Activated naive CD8-positive, alpha-beta T cell treated with anti-CD3 and anti-CD28 coated beads for 36 hours (primary cell): ENCODE results near the gene CXCL17. TPM values are rescaled to one million over a fixed set of nuclear protein-coding genes. Genes with fewer than 3 reads are reported as not detected.

Experiments used
- DNase-seq: peaks from one replicate; pipeline ENCODE4 v3.0.0; 2021
- H3K27ac Mint-ChIP-seq: one replicate; pipeline ENCODE4 v1.8.0; 2022; ENCODE audit warnings: mild to moderate bottlenecking, moderate library complexity, mixed read lengths
- H3K27me3 Mint-ChIP-seq: one replicate; pipeline ENCODE4 v1.8.0; 2022; ENCODE audit warnings: mild to moderate bottlenecking, mixed read lengths
- H3K36me3 Mint-ChIP-seq: one replicate; pipeline ENCODE4 v1.8.0; 2021; ENCODE audit warnings: mild to moderate bottlenecking, mixed read lengths
- H3K4me1 Mint-ChIP-seq: one replicate; pipeline ENCODE4 v1.8.0; 2021; ENCODE audit warnings: mixed read lengths
- H3K4me3 Mint-ChIP-seq: one replicate; pipeline ENCODE4 v1.8.0; 2022; ENCODE audit warnings: mild to moderate bottlenecking, moderate library complexity, mixed read lengths
- H3K9me3 Mint-ChIP-seq: one replicate; pipeline ENCODE4 v1.8.0; 2022; ENCODE audit warnings: mixed read lengths
- total RNA-seq, 2 experiments: library from RNA; stranded (reverse); gene quantifications; one replicate each; pipeline ENCODE4 v1.2.3, GENCODE V29; 2021

Gene CXCL17
- total RNA-seq, 2 experiments from 2014 or later, result not detected

DNA sequence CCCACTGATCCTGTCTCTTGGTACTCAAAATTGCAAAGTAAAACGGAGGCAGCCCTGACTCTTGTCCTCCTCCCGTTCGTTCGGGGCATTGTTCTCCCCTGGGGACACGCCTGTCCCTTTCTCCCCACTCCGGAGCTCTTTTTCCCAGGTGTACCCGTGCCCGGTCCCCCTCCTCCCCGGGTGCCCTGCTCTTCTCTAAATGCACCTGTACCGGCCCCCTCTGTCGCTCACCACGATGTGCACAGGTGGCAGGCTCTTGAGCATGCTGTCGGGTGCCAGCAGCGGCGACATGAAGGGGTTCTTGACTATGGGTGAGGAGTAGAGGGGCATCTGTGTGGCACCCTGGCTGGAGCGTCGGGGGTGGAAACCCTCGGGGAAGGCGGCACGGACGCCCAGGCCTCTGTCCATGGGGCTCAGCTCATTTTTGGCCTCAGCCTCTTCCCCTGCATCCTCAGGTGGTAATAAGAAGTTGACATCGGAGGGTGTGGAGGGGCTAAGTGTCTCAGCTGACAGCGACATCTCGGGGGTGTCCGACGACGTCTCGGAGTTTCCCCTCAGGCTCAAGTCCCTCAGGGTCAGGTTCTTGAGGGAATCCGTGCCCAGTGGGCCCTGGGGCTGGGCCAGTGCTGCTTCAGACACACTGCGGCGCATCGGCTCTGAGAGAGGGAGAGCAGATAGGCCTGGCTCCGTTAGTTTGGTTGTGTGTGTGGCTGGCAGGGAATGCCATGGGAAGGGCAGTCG lies 40.2 kb downstream of the CXCL17 start:
- no peaks in the 10 kb centered on the region for H3K9me3 Mint-ChIP-seq
- H3K36me3 Mint-ChIP-seq, result peaks cover 12% of the 10 kb centered on the region

DNA sequence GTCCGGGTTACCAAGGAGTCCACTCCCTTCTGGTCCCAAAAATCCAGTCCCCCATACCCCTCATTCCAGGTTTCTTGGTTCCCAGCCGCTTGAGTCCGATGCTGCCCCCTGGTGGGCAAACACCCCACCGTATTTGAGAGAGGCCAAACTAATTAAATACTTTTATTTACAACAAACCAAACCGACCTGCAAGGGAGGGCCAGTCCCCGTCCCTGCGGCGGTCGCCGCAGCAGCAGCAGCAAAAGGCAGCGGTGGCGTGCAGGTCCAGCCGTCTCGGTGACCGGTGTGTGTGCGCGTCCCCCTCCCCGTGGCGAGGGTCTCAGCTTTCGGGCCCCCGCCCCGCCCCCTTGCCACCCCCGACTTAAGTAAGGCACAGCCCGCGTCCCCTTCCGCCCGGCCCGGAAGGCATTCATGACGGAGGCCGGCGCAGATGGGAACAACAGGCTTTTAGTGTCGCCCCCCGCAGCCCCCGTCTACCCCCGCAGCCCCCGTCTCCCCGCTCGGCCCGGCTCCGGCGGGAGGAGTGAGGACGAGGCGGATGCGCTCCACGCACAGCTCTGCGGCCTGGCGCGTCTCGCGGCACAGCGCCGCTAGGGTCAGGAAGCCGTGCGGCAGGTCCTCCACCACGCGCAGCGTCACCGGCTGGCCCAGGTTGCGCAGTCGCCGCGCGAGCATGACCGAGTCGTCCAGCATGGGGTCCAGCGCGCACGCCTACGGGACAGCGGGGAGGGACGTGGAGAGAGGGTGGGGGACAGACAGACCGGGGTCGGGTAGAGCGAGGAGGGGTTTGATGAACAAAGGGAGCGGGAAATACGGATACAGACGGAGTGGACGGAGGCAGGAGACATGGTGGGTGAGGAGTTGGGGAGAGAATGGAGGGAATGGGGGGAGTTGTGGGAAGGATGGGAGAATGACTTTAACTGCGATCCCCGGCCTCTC lies 41.1 kb downstream of the CXCL17 start:
- peaks cover 30% of the 10 kb centered on the region for H3K4me1 Mint-ChIP-seq
- no peaks in the 10 kb centered on the region for H3K27me3 Mint-ChIP-seq
- H3K9me3 Mint-ChIP-seq, result no peaks in the 10 kb centered on the region
- peak overlapping the region; percentile 79 for H3K4me3 Mint-ChIP-seq
- peaks cover 12% of the 10 kb centered on the region for H3K36me3 Mint-ChIP-seq
- peak; percentile 72 for DNase-seq
- H3K27ac Mint-ChIP-seq, result peak overlapping the region; percentile 66

More for the DNA sequence above, 40.2 kb downstream of the CXCL17 start:
- Mint-ChIP-seq H3K4me1 (peaks cover 26% of the 10 kb centered on the region), H3K4me3 (peak overlapping the region; percentile 79), H3K27ac (peak overlapping the region; percentile 66), H3K27me3 (no peaks in the 10 kb centered on the region)
- no peak for DNase-seq

DNA sequence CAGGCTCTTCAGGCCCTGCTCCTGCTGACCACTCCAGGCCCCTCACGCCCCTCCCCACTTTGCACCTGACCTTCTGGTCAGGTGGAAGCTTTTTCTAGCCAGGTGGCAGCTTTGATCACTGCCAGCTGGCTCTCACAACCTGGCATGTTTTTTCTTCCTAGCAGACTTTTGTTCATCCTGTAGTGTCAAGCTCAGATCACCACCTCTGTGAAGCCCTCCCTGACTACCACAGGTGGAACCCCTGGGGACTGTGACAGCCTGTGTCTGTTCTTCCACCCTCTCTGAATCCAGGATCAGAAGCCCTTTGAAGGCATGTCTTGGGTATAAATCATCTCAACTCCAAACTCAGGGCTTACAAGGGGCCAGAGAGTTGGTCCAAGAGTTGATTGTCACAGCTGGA lies 42.3 kb downstream of the CXCL17 start:
- H3K9me3 Mint-ChIP-seq, result no peaks in the 10 kb centered on the region
- peaks cover 37% of the 10 kb centered on the region for H3K4me1 Mint-ChIP-seq
- H3K27me3 Mint-ChIP-seq, result no peaks in the 10 kb centered on the region
- H3K36me3 Mint-ChIP-seq, result peaks cover 9% of the 10 kb centered on the region
- H3K4me3 Mint-ChIP-seq, result no peak overlapping the region
- no peak overlapping the region for H3K27ac Mint-ChIP-seq
- DNase-seq, result no peak

DNA sequence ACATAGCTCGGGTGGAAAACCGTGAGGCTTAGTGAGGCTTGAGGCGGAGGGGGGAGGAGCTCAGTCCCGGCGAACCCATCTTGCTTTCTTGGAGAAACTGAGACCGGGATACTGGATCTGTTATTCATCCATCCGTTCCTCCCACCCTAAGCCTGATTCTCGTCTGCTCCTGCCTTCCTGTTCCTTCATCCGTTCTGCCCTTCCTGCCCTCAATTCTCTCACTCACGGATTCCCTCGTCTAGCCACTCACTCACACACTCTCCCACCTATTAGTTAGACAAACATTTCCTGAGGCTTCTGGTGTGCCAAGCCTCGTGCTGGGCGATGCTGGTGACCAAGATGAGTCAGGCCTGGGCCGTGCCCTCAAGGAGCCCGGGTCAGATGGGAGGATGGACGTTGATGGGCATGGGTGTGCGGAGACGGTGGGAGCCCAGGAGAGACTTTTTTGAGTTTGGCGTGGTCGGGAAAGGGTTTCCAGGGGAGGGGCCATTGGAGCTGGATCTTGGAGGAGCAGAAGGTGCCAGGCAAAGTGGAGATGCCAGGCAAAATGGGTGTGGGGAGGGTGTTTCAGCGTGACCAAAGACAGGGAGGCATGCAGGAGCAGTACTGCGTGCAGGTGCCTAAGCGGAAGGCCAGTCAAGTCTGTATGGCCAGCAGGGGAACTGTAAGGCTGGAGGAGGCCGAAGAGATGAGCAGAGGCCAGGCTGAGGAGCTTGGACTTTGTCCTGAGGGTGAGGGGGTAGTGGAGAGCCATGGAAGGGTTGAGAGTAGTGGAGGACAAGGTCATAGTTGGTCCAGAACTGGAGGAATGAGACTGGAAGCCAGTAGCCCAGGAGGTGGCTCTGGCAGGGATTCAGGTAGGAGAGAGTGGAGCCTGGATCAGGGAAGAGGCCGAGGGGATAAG lies 45.2 kb downstream of the CXCL17 start:
- H3K36me3 Mint-ChIP-seq, result peaks cover 2% of the 10 kb centered on the region
- H3K27me3 Mint-ChIP-seq, result no peaks in the 10 kb centered on the region
- H3K4me3 Mint-ChIP-seq, result peak overlapping the region; percentile 95
- H3K4me1 Mint-ChIP-seq, result peaks cover 37% of the 10 kb centered on the region
- no peaks in the 10 kb centered on the region for H3K9me3 Mint-ChIP-seq
- H3K27ac Mint-ChIP-seq, result peak overlapping the region; percentile 93
- DNase-seq, result no peak

DNA sequence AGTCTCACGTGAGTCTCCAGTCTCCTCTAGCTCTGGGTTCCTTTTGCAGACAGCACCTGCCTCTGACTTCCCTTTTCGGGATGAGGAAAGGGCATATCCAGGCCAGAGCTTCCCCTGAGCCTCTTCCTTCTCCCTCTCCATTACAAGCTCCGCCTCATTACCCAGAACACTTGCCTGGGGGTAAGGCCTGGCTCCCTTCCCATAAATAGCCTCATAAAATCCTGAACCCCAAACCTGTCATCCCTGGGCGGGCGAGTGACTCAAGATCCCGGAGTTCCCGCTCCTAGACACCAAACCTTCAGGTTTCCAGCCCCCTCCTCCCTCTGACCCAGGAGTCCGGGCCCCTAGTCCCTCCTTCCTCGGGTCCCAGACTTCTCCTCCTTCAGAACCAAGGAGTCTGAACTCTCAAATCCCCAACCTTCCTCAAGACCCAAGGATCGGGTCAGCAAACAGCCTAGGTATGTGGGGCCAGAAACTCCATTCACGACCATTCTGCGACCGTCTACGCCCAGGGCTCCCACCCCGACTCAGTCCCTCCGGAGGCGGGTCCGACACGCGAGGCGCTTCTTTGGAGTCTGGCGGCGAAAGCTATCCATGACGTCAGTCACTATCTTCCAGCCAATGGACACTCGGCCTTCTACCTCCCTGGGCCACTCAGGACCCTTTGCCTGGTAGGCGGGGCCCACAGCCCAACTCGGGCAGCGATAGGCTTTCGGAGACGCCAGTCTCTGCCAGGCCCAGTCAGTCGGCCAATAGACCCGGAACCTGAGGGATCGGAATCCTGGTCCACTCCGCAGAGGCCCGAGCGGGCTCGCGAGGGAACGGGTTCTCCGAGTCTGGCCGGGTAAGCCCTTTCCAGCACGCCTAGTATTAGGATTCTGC lies 46.1 kb downstream of the CXCL17 start:
- H3K27ac Mint-ChIP-seq, result peak overlapping the region; percentile 93
- H3K9me3 Mint-ChIP-seq, result no peaks in the 10 kb centered on the region
- H3K36me3 Mint-ChIP-seq, result peaks cover 2% of the 10 kb centered on the region
- H3K4me3 Mint-ChIP-seq, result peak overlapping the region; percentile 95
- H3K4me1 Mint-ChIP-seq, result peaks cover 30% of the 10 kb centered on the region
- peak; percentile 99 for DNase-seq
- peaks cover 4% of the 10 kb centered on the region for H3K27me3 Mint-ChIP-seq

DNA sequence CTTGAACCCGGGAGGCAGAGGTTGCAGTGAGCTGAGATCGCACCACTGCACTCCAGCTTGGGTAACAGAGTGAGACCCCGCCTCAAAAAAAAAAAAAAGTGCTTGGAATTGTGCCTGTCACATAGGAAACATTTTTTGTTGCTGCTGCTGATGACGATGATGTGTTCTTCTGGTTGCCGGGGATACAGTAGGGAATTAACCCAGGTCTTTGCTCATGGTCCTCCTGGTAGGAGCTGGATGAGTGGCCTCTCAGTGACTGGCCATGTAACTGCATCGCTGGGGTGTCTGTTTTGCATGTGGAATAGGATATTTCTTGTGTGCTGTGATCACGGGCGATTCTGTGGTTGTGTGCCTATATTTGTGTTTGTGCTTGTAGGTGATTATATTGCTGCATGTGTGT lies 48.0 kb downstream of the CXCL17 start:
- H3K9me3 Mint-ChIP-seq, result no peaks in the 10 kb centered on the region
- no peak for DNase-seq
- H3K4me1 Mint-ChIP-seq, result peaks cover 21% of the 10 kb centered on the region
- H3K27me3 Mint-ChIP-seq, result peaks cover 16% of the 10 kb centered on the region
- no peak overlapping the region for H3K4me3 Mint-ChIP-seq
- peaks cover 2% of the 10 kb centered on the region for H3K36me3 Mint-ChIP-seq
- H3K27ac Mint-ChIP-seq, result no peak overlapping the region

DNA sequence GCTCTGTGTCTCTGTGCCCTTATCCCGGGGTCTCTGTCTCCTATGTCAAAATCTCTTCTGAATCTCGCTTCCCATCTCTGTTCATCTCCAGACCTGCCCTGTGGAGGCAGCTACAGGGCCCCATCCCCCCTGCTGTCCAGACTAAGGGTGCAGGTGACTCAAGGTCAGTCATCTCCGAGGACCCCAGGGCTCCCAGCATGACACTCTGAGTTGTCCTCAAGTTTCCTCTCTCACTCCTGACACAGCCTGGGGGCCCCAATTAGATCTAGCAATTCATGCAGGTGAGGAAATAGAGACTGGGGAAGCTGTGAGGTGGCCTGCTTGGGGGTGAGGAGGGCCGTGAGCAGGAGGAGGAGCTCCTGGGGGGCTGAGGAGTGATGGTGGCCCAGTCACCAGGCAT lies 50.6 kb downstream of the CXCL17 start:
- no peaks in the 10 kb centered on the region for H3K9me3 Mint-ChIP-seq
- no peak overlapping the region for H3K4me3 Mint-ChIP-seq
- no peaks in the 10 kb centered on the region for H3K36me3 Mint-ChIP-seq
- no peak for DNase-seq
- peaks cover 32% of the 10 kb centered on the region for H3K27me3 Mint-ChIP-seq
- H3K4me1 Mint-ChIP-seq, result peaks cover 9% of the 10 kb centered on the region
- no peak overlapping the region for H3K27ac Mint-ChIP-seq

DNA sequence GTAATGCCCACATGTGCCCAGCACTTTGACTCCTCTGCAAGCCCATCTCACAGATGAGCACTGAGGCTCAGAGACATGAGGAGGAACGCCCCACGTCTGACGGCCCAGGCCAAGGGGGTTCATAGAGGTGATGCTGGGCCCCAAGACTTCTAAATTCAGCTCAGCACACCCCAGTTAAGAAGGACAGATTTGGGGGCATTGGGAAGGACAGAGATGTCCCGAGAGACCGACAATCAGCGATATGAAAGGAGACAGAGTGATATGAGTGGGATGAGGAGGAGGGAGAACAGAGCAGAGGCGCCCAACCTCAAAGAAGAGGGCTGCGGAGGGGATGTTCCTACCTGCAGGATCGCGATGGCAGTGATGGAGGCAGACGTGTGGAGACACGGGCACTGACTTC lies 52.8 kb downstream of the CXCL17 start, which contains the start of gene CNFN:
Gene CNFN, minus strand, starts transcription at position 399 of the 400 bp plus-strand sequence. CDS start 1,260 bp downstream, outside the sequence.
- Mint-ChIP-seq H3K4me1 (peaks cover 4% of the 10 kb centered on the region), H3K9me3 (no peaks in the 10 kb centered on the region), H3K4me3 (no peak within 1 kb of the TSS), H3K27ac (no peak within 1 kb of the TSS), H3K27me3 (peaks cover 44% of the 10 kb centered on the region), H3K36me3 (no peaks in the 10 kb centered on the region)
- DNase-seq, result no peak

DNA sequence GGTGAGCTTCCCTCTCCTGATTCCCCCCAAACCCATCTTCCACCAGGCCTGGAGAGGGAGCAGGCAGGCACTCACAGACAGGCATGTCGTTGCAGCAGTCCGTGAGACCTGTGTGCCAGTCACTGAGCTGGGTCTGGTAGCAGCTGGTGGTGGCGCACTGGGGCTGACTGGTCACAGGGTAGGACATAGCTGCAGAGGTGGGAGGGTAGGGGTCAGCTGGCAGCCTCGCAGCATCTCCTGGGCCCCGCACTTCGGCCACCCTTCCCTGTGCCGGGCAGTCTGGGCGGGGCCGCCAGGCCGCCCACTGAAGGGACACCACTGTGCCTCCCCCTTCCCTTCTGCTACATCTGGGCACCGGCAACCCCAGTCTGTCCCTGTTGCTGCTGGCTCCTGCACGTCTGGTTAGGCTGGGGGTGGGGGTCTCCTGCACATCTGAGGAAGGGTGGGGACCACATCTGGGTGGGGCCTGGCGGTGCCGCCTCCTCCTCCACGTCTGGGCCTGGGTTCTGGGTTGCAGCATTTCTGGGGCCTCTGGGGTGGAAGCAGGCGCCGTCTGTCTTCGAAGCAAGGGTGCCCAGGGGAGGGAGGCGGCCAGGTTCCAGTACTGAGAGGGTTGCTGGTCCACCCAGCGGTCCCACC lies 53.8 kb downstream of the CXCL17 start:
- H3K4me3 Mint-ChIP-seq, result no peak overlapping the region

DNA sequence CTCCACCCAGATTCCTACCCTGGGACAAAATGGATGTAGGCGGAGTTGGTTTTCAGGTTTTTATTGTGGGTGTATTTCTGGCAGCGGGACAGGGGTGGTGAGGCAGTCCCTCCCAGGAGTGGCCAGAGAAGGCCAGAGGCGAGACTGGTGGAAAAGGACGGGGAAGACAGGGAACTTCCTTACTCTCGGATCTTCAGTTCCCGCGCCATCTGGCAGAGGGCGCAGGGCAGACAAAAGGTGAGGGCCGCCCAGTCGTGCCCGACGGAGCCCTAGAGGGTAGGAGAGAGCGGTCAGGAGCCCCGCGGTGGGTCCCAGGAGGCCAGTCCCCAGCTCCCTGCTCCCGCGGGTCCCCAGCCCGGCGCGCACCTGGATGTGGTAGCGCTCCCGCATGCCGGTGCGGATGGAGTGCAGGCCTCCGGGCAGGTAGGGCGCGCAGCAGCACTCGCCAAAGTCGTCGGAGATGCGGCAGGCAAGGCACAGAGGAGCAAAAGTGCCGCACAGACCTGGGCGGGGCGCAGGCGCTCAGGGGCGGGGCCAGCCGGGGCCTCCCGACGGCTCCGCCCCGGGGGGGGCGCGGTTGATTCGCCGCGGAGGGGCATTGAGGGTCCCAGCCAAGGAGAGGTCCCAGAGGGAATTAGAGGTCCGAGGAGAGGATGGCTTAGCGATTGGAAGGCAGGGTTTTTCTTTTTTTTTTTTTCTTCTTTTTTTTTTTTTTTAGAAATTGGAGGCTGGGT lies 55.6 kb downstream of the CXCL17 start:
- Mint-ChIP-seq H3K36me3 (no peaks in the 10 kb centered on the region), H3K9me3 (no peaks in the 10 kb centered on the region), H3K4me3 (peak overlapping the region; percentile 59), H3K27me3 (peaks cover 57% of the 10 kb centered on the region), H3K4me1 (peaks cover 4% of the 10 kb centered on the region), H3K27ac (no peak overlapping the region)
- DNase-seq, result peak; percentile 79

More for the DNA sequence above, 53.8 kb downstream of the CXCL17 start:
- H3K9me3 Mint-ChIP-seq, result no peaks in the 10 kb centered on the region
- H3K4me1 Mint-ChIP-seq, result peaks cover 4% of the 10 kb centered on the region
- no peak for DNase-seq
- peaks cover 44% of the 10 kb centered on the region for H3K27me3 Mint-ChIP-seq
- no peaks in the 10 kb centered on the region for H3K36me3 Mint-ChIP-seq
- no peak overlapping the region for H3K27ac Mint-ChIP-seq

DNA sequence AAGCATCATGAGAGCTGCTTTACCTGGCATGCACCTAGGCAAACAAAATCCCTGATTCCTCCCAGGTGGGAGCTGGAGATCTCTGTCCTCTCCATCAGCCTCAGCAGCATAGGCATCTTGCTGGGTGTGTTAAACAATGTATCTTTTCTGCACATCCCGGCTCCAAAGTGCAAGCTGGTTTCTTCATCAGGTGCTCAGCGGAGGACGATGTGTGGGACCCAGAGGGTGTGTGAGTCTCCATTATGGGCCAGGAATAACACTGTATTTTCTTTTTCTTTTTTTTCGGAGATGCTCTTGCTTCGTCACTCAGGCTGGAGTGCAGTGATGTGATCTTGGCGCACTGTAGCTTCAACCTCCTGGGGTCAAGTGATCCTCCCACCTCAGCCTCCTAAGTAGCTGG lies 62.6 kb downstream of the CXCL17 start:
- Mint-ChIP-seq H3K4me3 (no peak overlapping the region), H3K4me1 (peaks cover 12% of the 10 kb centered on the region), H3K36me3 (peaks cover 4% of the 10 kb centered on the region), H3K9me3 (no peaks in the 10 kb centered on the region), H3K27ac (no peak overlapping the region), H3K27me3 (peaks cover 30% of the 10 kb centered on the region)
- no peak for DNase-seq
